Kidney epithelial cell (primary cell): ENCODE measurements around the gene STX8. TPM values are rescaled to one million over a fixed set of nuclear protein-coding genes. Genes with fewer than 3 reads are reported as not detected.
"Not testable (repeated sequence)": the region's sequence is repeated elsewhere in the genome, so short reads cannot be mapped to it uniquely, and the experiment has no call there.

Experiments
- DNase-seq: peaks from one replicate; pipeline ENCODE4 v3.0.0-alpha.2; 2010; ENCODE audit warnings: low read depth
- H3K27me3 ChIP-seq: 2 replicates; pipeline ENCODE4 v1.6.0; 2011; ENCODE audit warnings: low read length; ENCODE audit not compliant: control insufficient read depth, insufficient read depth
- H3K36me3 ChIP-seq: 2 replicates; pipeline ENCODE4 v1.5.1; 2011; ENCODE audit warnings: low read length; ENCODE audit not compliant: control insufficient read depth, insufficient read depth
- H3K4me3 ChIP-seq: 2 replicates; pipeline ENCODE4 v1.5.1; 2011; ENCODE audit warnings: low read depth, mild to moderate bottlenecking, control low read depth, low read length
- total RNA-seq: library from RNA; depleted of rRNA; stranded (reverse); fragments of >200 nt; gene quantifications from 2 replicates; pipeline ENCODE4 v1.2.3, GENCODE V29; 2015
- TF ChIP-seq, protein P1 (sequence below): IDR thresholded peaks from 2 replicates; pipeline ENCODE4 v1.5.1; 2011; ENCODE audit warnings: mild to moderate bottlenecking, moderate library complexity, low read length, control low read depth, inconsistent platforms; ENCODE audit not compliant: insufficient read depth, poor library complexity, severe bottlenecking

Gene STX8
- total RNA-seq, 1 donor from 2014 or later: 76.3 TPM

DNA sequence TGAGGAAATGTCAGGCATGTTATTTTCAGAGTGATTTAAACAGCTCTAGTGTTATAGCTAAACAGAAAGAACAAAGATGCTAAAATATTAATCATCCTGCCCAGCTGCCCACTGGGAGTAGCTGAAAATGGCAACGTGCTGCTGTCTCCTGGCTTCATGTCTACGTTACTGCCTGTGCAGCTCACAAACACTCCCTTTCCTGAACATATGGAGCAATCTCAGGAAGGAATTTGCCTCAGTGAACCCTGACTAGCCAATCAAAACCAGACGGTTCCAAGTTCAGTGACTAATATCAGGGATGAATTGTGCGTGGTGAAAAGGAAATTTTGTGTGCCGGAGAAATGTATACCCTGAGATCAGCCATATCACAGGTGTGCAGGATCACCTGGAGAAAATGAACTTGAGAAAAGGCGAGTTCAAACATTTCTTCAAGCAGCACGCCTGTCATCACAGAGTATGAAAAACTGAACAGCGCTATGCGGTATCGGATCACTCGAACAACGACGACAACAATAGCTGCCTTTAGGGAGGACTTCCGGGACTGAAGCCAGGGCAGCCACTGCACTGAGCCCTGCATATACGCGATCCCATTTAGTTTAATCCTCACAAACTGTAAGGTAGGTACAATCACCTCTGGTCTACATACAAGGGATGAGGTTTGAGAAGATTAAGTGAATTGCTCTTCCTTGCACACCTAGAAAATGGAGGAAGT lies 110.3 kb downstream of the STX8 start:
- Histone ChIP-seq H3K36me3 (no peaks in the 10 kb centered on the region), H3K27me3 (no peaks in the 10 kb centered on the region), H3K4me3 (no peak overlapping the region)
- TF ChIP-seq, protein P1, sequence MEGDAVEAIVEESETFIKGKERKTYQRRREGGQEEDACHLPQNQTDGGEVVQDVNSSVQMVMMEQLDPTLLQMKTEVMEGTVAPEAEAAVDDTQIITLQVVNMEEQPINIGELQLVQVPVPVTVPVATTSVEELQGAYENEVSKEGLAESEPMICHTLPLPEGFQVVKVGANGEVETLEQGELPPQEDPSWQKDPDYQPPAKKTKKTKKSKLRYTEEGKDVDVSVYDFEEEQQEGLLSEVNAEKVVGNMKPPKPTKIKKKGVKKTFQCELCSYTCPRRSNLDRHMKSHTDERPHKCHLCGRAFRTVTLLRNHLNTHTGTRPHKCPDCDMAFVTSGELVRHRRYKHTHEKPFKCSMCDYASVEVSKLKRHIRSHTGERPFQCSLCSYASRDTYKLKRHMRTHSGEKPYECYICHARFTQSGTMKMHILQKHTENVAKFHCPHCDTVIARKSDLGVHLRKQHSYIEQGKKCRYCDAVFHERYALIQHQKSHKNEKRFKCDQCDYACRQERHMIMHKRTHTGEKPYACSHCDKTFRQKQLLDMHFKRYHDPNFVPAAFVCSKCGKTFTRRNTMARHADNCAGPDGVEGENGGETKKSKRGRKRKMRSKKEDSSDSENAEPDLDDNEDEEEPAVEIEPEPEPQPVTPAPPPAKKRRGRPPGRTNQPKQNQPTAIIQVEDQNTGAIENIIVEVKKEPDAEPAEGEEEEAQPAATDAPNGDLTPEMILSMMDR: no peak
- DNase-seq: no peak

DNA sequence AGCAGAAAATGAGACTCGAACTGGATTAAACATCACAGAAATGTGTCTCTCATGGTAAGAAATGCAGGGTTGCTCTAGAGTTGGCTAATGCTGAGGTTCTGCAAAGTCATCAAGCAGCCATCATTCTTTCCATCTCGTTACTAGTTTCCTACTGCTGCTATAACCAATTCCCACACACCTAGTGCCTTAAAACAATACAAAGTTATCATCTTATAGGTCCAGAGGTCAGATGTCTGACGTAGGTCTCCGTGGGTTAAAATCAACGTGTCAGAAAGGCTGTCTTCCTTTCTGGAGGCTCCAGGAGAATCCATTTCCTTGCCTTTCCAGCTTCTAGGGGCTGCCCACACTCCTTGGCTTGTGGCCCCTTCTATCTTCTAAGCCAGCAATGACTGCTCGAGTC lies 118.6 kb downstream of the STX8 start:
- Histone ChIP-seq H3K36me3 (no peaks in the 10 kb centered on the region), H3K27me3 (no peaks in the 10 kb centered on the region), H3K4me3 (no peak overlapping the region)
- DNase-seq: no peak
- TF ChIP-seq, protein P1: no peak

DNA sequence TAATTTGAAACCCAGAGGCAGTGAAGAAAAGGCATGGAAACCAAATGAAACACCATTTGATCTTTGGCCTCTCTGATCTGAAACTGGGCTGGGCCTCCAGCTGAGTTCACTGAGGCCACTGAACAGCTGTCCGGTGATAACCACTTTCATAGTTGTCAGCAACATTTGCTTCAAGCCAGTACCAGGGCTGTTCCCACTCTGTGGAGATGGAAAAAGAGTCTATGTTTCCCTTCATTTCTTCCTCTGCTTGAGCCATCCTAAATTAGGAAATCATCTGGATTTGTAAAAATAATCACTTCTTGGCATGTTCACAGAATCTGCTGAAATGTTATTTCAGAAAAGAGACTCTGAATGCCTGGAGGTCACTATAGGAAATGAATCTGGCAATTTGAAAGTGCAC lies 119.3 kb downstream of the STX8 start:
- H3K4me3 ChIP-seq: no peak overlapping the region
- H3K36me3 ChIP-seq: no peaks in the 10 kb centered on the region
- DNase-seq: no peak
- TF ChIP-seq, protein P1: no peak
- H3K27me3 ChIP-seq: no peaks in the 10 kb centered on the region

DNA sequence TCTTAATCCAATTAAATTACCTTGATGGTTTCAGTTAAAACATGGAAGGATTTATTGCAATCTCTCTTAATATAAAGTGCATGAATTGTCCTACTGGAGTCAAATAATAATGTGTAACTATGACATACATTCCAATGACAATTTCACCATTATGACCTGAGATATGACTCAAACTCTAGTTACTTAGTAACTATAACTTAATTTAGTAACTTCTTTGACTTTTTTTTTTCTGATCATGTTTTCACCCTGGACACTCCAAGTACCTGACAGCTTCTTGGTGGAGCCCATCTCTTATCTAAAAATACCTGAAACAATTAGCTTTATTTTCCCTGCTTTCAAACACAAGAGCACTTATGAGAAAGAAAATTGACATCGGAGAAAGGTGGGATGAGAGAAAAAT lies 123.7 kb downstream of the STX8 start:
- TF ChIP-seq, protein P1: no peak
- DNase-seq: no peak
- Histone ChIP-seq H3K27me3 (no peaks in the 10 kb centered on the region), H3K4me3 (no peak overlapping the region), H3K36me3 (no peaks in the 10 kb centered on the region)

DNA sequence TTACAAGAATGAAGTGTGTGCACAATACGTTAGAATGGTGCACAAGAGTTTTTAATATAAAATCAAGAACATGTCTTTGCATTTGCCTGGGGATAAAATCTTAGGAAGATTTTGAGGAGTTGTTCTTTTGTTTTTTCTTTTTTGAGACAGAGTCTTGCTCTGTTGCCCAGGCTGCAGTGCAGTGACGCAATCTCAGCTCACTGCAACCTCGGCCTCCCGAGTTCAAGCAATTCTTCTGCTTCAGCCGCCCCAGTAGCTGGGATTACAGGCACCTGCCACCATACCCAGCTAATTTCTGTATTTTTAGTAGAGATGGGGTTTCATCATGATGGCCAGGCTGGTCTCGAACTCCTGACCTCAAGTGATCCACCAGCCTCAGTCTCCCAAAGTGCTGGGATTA lies 128.3 kb downstream of the STX8 start:
- not testable (repeated sequence) for H3K36me3 ChIP-seq, H3K27me3 ChIP-seq, H3K4me3 ChIP-seq, DNase-seq

DNA sequence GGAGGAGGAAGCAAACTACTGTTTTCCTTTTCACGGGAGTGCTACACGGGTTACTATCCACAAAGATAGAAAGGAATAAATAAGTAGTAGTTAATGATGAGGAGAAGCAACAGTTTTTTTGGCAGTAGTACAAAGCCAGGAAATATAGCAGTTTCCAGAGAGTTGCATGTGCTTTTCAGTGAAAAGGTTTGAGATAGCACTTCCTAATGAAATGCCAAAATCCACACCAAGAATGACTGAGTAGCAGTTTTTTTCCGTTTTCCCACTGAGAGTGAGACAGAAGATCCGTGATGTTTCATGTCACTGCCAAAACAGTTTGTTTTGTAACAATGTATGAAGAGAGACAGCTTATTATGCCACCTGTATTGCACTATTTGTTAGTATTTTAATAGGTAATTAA lies 129.1 kb downstream of the STX8 start:
- TF ChIP-seq, protein P1: no peak
- Histone ChIP-seq H3K36me3 (no peaks in the 10 kb centered on the region), H3K4me3 (no peak overlapping the region), H3K27me3 (no peaks in the 10 kb centered on the region)
- DNase-seq: no peak
